Stimulated activated memory B cell treated with anti-CD40 and anti-IgM and Interleukin-4, amounts not matched to agents 10 μg/mL and 1 μg/mL and 100 μg/mL, for 72 hours (primary cell): ENCODE results near the gene ZNF568.

Experiments used
- ATAC-seq: fragments of 150-1000 bp; cut with Tn5 transposase; 2 replicates; pipeline ENCODE4 v1.10.0; 2021
- H3K27ac Mint-ChIP-seq: one replicate; pipeline ENCODE4 v1.8.0; 2022; ENCODE audit warnings: mild to moderate bottlenecking, mixed read lengths
- H3K27me3 Mint-ChIP-seq: one replicate; pipeline ENCODE4 v1.8.0; 2022; ENCODE audit warnings: mixed read lengths
- H3K36me3 Mint-ChIP-seq: one replicate; pipeline ENCODE4 v1.8.0; 2022; ENCODE audit warnings: mixed read lengths
- H3K4me1 Mint-ChIP-seq: one replicate; pipeline ENCODE4 v1.8.0; 2022; ENCODE audit warnings: mixed read lengths
- H3K4me3 Mint-ChIP-seq: one replicate; pipeline ENCODE4 v1.8.0; 2022; ENCODE audit warnings: mild to moderate bottlenecking, moderate library complexity, mixed read lengths
- H3K9me3 Mint-ChIP-seq: one replicate; pipeline ENCODE4 v1.8.0; 2022; ENCODE audit warnings: mixed read lengths

Gene ZNF568

DNA sequence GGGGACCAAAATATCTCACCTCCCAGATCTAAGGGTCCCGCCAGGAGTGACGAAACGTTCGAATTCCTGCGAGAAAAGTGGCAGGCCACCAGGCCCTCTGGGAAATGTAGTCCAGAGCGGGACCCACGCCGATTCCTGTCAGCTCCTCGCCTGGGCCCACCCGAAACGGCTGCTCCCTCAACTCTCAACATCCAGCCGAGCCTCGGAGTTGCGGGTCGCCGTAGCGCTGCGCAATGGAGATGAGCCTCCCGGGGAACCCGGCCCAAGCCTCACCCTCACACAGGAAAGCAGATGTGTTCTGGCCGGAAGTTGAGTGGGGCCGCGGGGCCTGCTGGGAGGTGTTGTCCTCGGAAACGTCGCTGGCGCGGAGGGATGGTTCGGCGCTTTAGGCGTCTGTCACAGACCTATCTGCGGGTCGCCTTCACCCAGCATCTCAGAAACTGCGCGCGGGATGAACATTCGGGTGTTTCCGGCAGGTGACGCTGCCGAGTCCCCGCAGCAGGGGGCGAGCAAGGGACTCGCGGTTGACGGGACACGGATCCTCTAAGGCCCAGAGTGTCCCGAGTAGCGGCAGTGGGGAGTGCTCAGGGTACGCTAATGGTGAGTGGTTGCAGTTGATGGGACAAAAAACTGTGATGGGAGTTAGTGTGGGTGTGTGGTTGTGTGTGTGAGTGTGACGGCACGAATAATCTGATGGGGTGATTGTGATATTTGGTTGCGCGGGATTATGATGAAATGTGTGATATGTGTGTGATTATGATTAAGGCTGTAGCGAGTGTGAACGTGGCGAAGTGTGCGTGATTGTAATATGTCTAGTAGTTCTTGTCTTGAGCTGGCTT lies at the start of gene ZNF568, which contains the start of gene ZNF829:
Gene ZNF568 (plus strand): TSS at position 341 of the 839 bp plus-strand sequence. CDS start 6,439 bp downstream, outside the sequence.
Gene ZNF829 (minus strand): TSS at position 300 of the 839 bp plus-strand sequence. CDS start 1,124 bp downstream, outside the sequence.
- peak; percentile 99 for ATAC-seq
- H3K4me1 Mint-ChIP-seq, result peaks cover 29% of the 10 kb centered on the region
- no peaks in the 10 kb centered on the region for H3K27me3 Mint-ChIP-seq
- peaks cover 61% of the 10 kb centered on the region for H3K36me3 Mint-ChIP-seq
- peaks cover 11% of the 10 kb centered on the region for H3K9me3 Mint-ChIP-seq
- peak within 1 kb of the TSS; percentile 94 for H3K27ac Mint-ChIP-seq
- peak within 1 kb of the TSS; percentile 92 for H3K4me3 Mint-ChIP-seq

DNA sequence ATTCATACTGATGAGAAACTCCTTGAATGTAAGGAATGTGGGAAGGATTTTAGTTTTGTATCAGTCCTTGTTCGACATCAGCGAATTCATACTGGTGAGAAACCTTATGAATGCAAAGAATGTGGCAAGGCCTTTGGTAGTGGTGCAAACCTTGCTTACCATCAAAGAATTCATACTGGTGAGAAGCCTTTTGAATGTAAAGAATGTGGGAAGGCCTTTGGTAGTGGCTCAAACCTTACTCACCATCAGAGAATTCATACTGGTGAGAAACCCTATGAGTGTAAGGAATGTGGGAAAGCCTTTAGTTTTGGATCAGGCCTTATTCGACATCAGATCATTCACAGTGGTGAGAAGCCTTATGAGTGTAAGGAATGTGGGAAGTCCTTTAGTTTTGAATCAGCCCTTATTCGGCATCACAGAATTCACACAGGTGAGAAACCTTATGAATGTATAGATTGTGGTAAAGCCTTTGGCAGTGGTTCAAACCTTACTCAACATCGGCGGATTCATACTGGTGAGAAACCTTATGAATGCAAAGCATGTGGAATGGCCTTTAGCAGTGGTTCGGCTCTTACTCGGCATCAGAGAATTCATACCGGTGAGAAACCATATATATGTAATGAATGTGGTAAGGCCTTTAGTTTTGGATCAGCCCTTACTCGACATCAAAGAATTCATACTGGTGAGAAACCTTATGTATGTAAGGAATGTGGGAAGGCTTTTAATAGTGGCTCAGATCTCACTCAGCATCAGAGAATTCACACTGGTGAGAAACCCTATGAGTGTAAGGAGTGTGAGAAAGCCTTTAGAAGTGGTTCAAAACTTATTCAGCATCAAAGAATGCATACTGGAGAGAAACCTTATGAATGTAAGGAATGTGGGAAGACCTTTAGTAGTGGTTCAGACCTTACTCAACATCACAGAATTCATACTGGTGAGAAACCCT lies 38.9 kb upstream of the ZNF568 start:
- Mint-ChIP-seq H3K27me3 (no peaks in the 10 kb centered on the region), H3K36me3 (peaks cover 76% of the 10 kb centered on the region), H3K27ac (no peak overlapping the region), H3K4me1 (no peaks in the 10 kb centered on the region), H3K9me3 (peaks cover 29% of the 10 kb centered on the region), H3K4me3 (no peak overlapping the region)
- ATAC-seq, result no peak

- H3K27me3 Mint-ChIP-seq, result no peaks in the 10 kb centered on the region
- no peak for ATAC-seq
- H3K27ac Mint-ChIP-seq, result no peak overlapping the region
- no peak overlapping the region for H3K4me3 Mint-ChIP-seq
- peaks cover 84% of the 10 kb centered on the region for H3K36me3 Mint-ChIP-seq
- no peaks in the 10 kb centered on the region for H3K4me1 Mint-ChIP-seq
- H3K9me3 Mint-ChIP-seq, result peaks cover 46% of the 10 kb centered on the region
Observed at GRCh38 chr19:36891768-36892357, 24.3 kb upstream of the ZNF568 start.

- Mint-ChIP-seq H3K36me3 (peaks cover 93% of the 10 kb centered on the region), H3K27me3 (no peaks in the 10 kb centered on the region), H3K4me1 (no peaks in the 10 kb centered on the region), H3K9me3 (peaks cover 43% of the 10 kb centered on the region), H3K4me3 (no peak overlapping the region), H3K27ac (no peak overlapping the region)
- ATAC-seq, result no peak
Observed at GRCh38 chr19:36894849-36895383, 21.2 kb upstream of the ZNF568 start.

- H3K36me3 Mint-ChIP-seq, result peaks cover 97% of the 10 kb centered on the region
- H3K27ac Mint-ChIP-seq, result no peak overlapping the region
- no peak for ATAC-seq
- no peak overlapping the region for H3K4me3 Mint-ChIP-seq
- H3K4me1 Mint-ChIP-seq, result no peaks in the 10 kb centered on the region
- H3K9me3 Mint-ChIP-seq, result peaks cover 40% of the 10 kb centered on the region
- no peaks in the 10 kb centered on the region for H3K27me3 Mint-ChIP-seq
Observed at GRCh38 chr19:36898422-36898821, 17.7 kb upstream of the ZNF568 start.

- ATAC-seq, result no peak
- no peaks in the 10 kb centered on the region for H3K27me3 Mint-ChIP-seq
- H3K4me3 Mint-ChIP-seq, result peak overlapping the region; percentile 92
- H3K36me3 Mint-ChIP-seq, result peaks cover 61% of the 10 kb centered on the region
- H3K9me3 Mint-ChIP-seq, result peaks cover 12% of the 10 kb centered on the region
- peaks cover 29% of the 10 kb centered on the region for H3K4me1 Mint-ChIP-seq
- peak overlapping the region; percentile 94 for H3K27ac Mint-ChIP-seq
Observed at GRCh38 chr19:36916991-36917390, 859 bp downstream of the ZNF568 start.

- Mint-ChIP-seq H3K4me3 (peak overlapping the region; percentile 26), H3K36me3 (peaks cover 64% of the 10 kb centered on the region), H3K27ac (no peak overlapping the region), H3K27me3 (no peaks in the 10 kb centered on the region), H3K4me1 (peaks cover 29% of the 10 kb centered on the region), H3K9me3 (peaks cover 13% of the 10 kb centered on the region)
- no peak for ATAC-seq
Observed at GRCh38 chr19:36918090-36918489, 2.0 kb downstream of the ZNF568 start.

DNA sequence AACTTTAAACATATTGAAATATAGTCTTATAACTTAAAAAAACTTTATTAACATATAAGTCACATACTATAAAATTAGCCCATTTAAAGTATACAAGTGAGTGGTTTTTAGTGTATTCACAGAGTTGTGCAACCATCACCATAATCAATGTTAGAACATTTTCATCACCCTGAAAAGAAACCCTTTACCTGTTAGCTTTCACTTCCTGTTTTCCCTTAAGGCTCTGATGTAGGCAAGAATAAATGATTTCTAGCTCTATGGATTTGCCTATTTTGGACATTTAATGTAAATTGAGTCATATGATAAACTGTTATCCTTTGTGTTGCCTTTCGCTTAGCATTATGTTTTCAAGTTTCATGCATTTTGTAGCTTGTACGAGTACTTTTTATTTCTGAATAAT lies 15.6 kb downstream of the ZNF568 start:
- Mint-ChIP-seq H3K27me3 (no peaks in the 10 kb centered on the region), H3K4me1 (no peaks in the 10 kb centered on the region), H3K4me3 (no peak overlapping the region), H3K27ac (no peak overlapping the region), H3K36me3 (peaks cover 82% of the 10 kb centered on the region), H3K9me3 (peaks cover 22% of the 10 kb centered on the region)
- no peak for ATAC-seq

DNA sequence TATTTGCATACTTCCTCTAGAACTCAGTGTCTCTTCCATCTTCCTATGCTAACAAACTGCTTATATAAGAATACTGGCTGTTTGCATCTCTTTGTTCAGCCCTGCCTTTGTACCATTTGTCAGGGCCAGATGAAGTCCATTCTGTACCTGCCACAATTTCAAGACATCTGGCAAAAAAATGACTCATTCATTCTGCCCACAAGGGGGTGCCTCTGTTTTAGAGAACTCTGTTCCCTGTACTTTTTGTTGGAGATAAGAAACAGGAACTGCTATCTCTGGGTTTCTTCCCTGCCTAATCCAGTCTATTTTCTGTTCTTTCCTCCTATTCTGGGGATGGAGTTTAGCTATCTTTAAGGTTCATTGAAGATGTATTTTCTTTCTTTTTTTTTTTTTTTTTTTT lies 23.0 kb downstream of the ZNF568 start:
- Mint-ChIP-seq H3K4me3 (no peak overlapping the region), H3K27me3 (no peaks in the 10 kb centered on the region), H3K27ac (no peak overlapping the region), H3K9me3 (peaks cover 31% of the 10 kb centered on the region), H3K36me3 (peaks cover 94% of the 10 kb centered on the region), H3K4me1 (no peaks in the 10 kb centered on the region)
- ATAC-seq, result no peak

- ATAC-seq, result no peak
- Mint-ChIP-seq H3K4me1 (no peaks in the 10 kb centered on the region), H3K36me3 (peaks cover 59% of the 10 kb centered on the region), H3K9me3 (peaks cover 17% of the 10 kb centered on the region), H3K4me3 (no peak overlapping the region), H3K27me3 (no peaks in the 10 kb centered on the region), H3K27ac (no peak overlapping the region)
Observed at GRCh38 chr19:36950335-36951119, 34.4 kb downstream of the ZNF568 start.

DNA sequence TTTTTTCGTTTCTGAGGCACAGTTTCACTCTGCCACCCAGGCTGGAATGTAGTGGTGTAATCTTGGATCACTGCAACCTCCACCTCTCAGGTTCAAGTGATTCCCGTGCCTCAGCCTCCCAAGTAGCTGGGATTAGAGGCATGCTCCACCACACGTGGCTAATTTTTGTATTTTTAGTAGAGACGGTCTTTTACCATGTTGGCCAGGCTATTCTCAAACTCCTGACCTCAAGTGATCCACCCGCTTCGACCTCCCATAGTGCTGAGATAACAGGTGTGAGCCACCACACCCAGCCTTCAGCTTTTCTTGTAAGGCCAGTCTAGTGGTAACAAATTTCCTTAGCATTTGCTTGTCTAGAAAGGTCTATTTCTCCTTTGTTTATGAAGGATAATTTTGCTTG lies 46.2 kb downstream of the ZNF568 start:
- no peak overlapping the region for H3K27ac Mint-ChIP-seq
- ATAC-seq, result no peak
- peaks cover 35% of the 10 kb centered on the region for H3K36me3 Mint-ChIP-seq
- no peak overlapping the region for H3K4me3 Mint-ChIP-seq
- peaks cover 23% of the 10 kb centered on the region for H3K9me3 Mint-ChIP-seq
- H3K27me3 Mint-ChIP-seq, result no peaks in the 10 kb centered on the region
- no peaks in the 10 kb centered on the region for H3K4me1 Mint-ChIP-seq

DNA sequence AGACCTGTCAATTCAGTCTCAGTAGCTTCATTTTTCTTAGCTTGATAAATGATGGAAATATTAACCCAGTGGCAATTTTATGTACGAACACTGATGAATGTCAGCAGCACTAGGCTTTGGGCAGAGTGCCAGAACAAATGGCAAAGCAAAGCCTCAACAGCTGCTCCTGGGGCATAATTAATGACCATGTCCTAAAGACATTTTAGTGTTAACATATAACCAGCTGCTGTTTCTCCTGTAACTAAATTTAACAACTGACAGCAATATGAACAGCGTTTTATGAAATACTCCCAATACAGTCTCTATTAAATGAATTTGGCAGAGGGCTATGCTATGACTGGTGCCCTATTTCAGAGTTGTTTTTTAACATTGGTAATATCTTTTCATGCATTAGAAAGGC lies 47.1 kb downstream of the ZNF568 start:
- Mint-ChIP-seq H3K9me3 (peaks cover 17% of the 10 kb centered on the region), H3K4me3 (no peak overlapping the region), H3K4me1 (no peaks in the 10 kb centered on the region), H3K27ac (no peak overlapping the region), H3K36me3 (peaks cover 35% of the 10 kb centered on the region), H3K27me3 (no peaks in the 10 kb centered on the region)
- no peak for ATAC-seq

DNA sequence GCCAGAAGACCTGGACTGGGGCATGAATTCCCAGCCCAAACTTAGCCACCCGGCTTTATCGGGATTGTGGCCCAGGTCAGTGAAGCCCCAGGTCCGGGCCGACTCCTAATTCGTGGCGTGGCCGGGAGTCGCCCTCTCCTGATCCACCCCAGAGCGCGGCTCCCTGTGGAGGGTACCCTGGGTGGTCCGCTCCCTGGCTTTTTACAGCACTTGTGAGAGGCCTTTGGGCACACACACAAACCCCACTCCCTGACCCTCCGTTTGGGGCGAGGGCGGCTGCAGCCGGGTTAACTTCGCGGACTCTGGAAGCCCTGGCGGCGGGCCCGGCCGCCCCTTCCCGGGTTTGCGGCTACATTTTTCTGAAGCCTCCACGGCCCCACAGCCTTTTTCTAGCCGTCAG lies 56.4 kb downstream of the ZNF568 start:
- peaks cover 19% of the 10 kb centered on the region for H3K36me3 Mint-ChIP-seq
- peaks cover 3% of the 10 kb centered on the region for H3K9me3 Mint-ChIP-seq
- H3K4me1 Mint-ChIP-seq, result peaks cover 15% of the 10 kb centered on the region
- H3K27me3 Mint-ChIP-seq, result no peaks in the 10 kb centered on the region
- H3K27ac Mint-ChIP-seq, result peak overlapping the region; percentile 87
- H3K4me3 Mint-ChIP-seq, result peak overlapping the region; percentile 96
- ATAC-seq, result no peak
